ENCODE measurements around the gene PRR29.

GRCh38 chr17:63989622-63990345, 8.4 kb upstream of the PRR29 start:
- TF ChIP-seq, protein P1, sequence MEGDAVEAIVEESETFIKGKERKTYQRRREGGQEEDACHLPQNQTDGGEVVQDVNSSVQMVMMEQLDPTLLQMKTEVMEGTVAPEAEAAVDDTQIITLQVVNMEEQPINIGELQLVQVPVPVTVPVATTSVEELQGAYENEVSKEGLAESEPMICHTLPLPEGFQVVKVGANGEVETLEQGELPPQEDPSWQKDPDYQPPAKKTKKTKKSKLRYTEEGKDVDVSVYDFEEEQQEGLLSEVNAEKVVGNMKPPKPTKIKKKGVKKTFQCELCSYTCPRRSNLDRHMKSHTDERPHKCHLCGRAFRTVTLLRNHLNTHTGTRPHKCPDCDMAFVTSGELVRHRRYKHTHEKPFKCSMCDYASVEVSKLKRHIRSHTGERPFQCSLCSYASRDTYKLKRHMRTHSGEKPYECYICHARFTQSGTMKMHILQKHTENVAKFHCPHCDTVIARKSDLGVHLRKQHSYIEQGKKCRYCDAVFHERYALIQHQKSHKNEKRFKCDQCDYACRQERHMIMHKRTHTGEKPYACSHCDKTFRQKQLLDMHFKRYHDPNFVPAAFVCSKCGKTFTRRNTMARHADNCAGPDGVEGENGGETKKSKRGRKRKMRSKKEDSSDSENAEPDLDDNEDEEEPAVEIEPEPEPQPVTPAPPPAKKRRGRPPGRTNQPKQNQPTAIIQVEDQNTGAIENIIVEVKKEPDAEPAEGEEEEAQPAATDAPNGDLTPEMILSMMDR (IDR thresholded peaks at IDR 0.05; ENCODE audit: low read depth, low read length, poor library complexity, severe bottlenecking): no peak
- no peak for TF ChIP-seq EZH2phosphoT487 (IDR thresholded peaks at IDR 0.05; ENCODE audit: borderline replicate concordance, low read length)
